H9 (cell line): ENCODE results near the gene ARHGEF12. TPM values are rescaled to one million over a fixed set of nuclear protein-coding genes. Genes with fewer than 3 reads are reported as not detected.
"Not testable (repeated sequence)": the region's sequence is repeated elsewhere in the genome, so short reads cannot be mapped to it uniquely, and the experiment has no call there.

ENCODE experiments used
- DNase-seq: peaks from one replicate; pipeline ENCODE4 v3.0.0-alpha.2; 2017
- H2AFZ ChIP-seq: one replicate; pipeline ENCODE4 v1.6.1; 2013; ENCODE audit warnings: mild to moderate bottlenecking, low read length, control low read depth, moderate library complexity
- H2AK5ac ChIP-seq: 2 replicates; pipeline ENCODE4 v1.6.1; 2013; ENCODE audit warnings: low read length, control low read depth, mixed read lengths; ENCODE audit not compliant: insufficient read length
- H2BK120ac ChIP-seq: one replicate; pipeline ENCODE4 v1.6.1; 2013; ENCODE audit warnings: low read depth, mild to moderate bottlenecking, low read length, control low read depth, inconsistent platforms; ENCODE audit not compliant: poor library complexity, severe bottlenecking
- H2BK12ac ChIP-seq: 2 replicates; pipeline ENCODE4 v1.6.1; 2013; ENCODE audit warnings: low read length, control low read depth, mixed read lengths, low read depth; ENCODE audit not compliant: insufficient read length
- H2BK15ac ChIP-seq: 2 replicates; pipeline ENCODE4 v1.6.1; 2013; ENCODE audit warnings: low read depth, low read length, control low read depth
- H2BK20ac ChIP-seq: one replicate; pipeline ENCODE4 v1.6.1; 2013; ENCODE audit warnings: low read depth, mild to moderate bottlenecking, low read length, control low read depth, inconsistent platforms; ENCODE audit not compliant: poor library complexity, severe bottlenecking
- H2BK5ac ChIP-seq: 2 replicates; pipeline ENCODE4 v1.6.1; 2013; ENCODE audit warnings: low read length, control low read depth, mixed read lengths; ENCODE audit not compliant: insufficient read length
- H3K14ac ChIP-seq: 2 replicates; pipeline ENCODE4 v1.6.1; 2013; ENCODE audit warnings: low read length, control low read depth; ENCODE audit not compliant: insufficient read depth
- H3K18ac ChIP-seq: 2 replicates; pipeline ENCODE4 v1.6.1; 2013; ENCODE audit warnings: low read depth, mild to moderate bottlenecking, mixed read lengths, low read length, control low read depth; ENCODE audit not compliant: insufficient read length
- H3K23ac ChIP-seq: 2 replicates; pipeline ENCODE4 v1.6.1; 2013; ENCODE audit warnings: low read length, control low read depth, mixed read lengths, low read depth; ENCODE audit not compliant: insufficient read length
- H3K23me2 ChIP-seq: 2 replicates; pipeline ENCODE4 v1.6.1; 2013; ENCODE audit warnings: low read depth, mild to moderate bottlenecking, mixed read lengths, low read length, control low read depth; ENCODE audit not compliant: insufficient read length, poor library complexity, severe bottlenecking
- H3K27ac ChIP-seq: 2 replicates; pipeline ENCODE4 v1.5.1; 2013; ENCODE audit warnings: low read length, control low read depth, mixed read lengths, low read depth; ENCODE audit not compliant: insufficient read length
- H3K27me3 ChIP-seq: 2 replicates; pipeline ENCODE4 v1.6.1; 2013; ENCODE audit warnings: low read length, control low read depth, inconsistent platforms; ENCODE audit not compliant: insufficient read depth
- H3K4ac ChIP-seq: 2 replicates; pipeline ENCODE4 v1.6.1; 2013; ENCODE audit warnings: low read depth, mild to moderate bottlenecking, control low read depth, inconsistent platforms, low read length, moderate library complexity
- H3K4me1 ChIP-seq: 2 replicates; pipeline ENCODE4 v1.6.1; 2013; ENCODE audit warnings: low read length, control low read depth, inconsistent platforms; ENCODE audit not compliant: insufficient read depth
- H3K4me2 ChIP-seq: 2 replicates; pipeline ENCODE4 v1.6.1; 2013; ENCODE audit warnings: low read length, control low read depth, mixed read lengths; ENCODE audit not compliant: insufficient read length, insufficient read depth
- H3K56ac ChIP-seq: 2 replicates; pipeline ENCODE4 v1.6.1; 2013; ENCODE audit warnings: low read depth, mild to moderate bottlenecking, mixed read lengths, low read length, control low read depth; ENCODE audit not compliant: insufficient read length
- H3K79me1 ChIP-seq: 2 replicates; pipeline ENCODE4 v1.6.1; 2013; ENCODE audit warnings: low read depth, mild to moderate bottlenecking, moderate library complexity, low read length, control low read depth, inconsistent platforms; ENCODE audit not compliant: insufficient read depth, poor library complexity, severe bottlenecking
- H3K79me2 ChIP-seq: 2 replicates; pipeline ENCODE4 v1.6.1; 2013; ENCODE audit warnings: low read length, control low read depth, inconsistent platforms; ENCODE audit not compliant: insufficient read depth
- H3K9ac ChIP-seq: 2 replicates; pipeline ENCODE4 v1.6.1; 2013; ENCODE audit warnings: low read length, control low read depth, mixed read lengths; ENCODE audit not compliant: insufficient read length; ENCODE audit errors: extremely low read depth
- H3K9me3 ChIP-seq: one replicate; pipeline ENCODE4 v1.6.1; 2013; ENCODE audit warnings: low read depth, low read length, inconsistent platforms; ENCODE audit not compliant: control insufficient read depth
- H3T11ph ChIP-seq: one replicate; pipeline ENCODE4 v1.6.1; 2013; ENCODE audit warnings: mild to moderate bottlenecking, low read length, control low read depth, inconsistent platforms
- H4K20me1 ChIP-seq: one replicate; pipeline ENCODE4 v1.6.1; 2013; ENCODE audit not compliant: control insufficient read depth, insufficient read length, insufficient read depth
- H4K5ac ChIP-seq: 2 replicates; pipeline ENCODE4 v1.6.1; 2013; ENCODE audit warnings: low read depth, mild to moderate bottlenecking, mixed read lengths, low read length, control low read depth; ENCODE audit not compliant: insufficient read length
- H4K8ac ChIP-seq: replicated peaks from 2 replicates; pipeline ENCODE4 v1.6.1; 2013; ENCODE audit warnings: low read length, control low read depth, mixed read lengths, low read depth; ENCODE audit not compliant: insufficient read length
- H4K91ac ChIP-seq: 2 replicates; pipeline ENCODE4 v1.6.1; 2013; ENCODE audit warnings: low read depth, mild to moderate bottlenecking, moderate library complexity, mixed read lengths, low read length, control low read depth; ENCODE audit not compliant: insufficient read length
- H3K27ac Mint-ChIP-seq, 3 experiments: 2 replicates in 2 of 3; 3 replicates in 1 of 3; pipeline ENCODE4 v1.8.0; 2020 to 2021; ENCODE audit warnings: mixed read lengths in 3 of 3, mild to moderate bottlenecking in 1 of 3, moderate library complexity in 1 of 3
- H3K27me3 Mint-ChIP-seq: 2 replicates; pipeline ENCODE4 v1.8.0; 2021; ENCODE audit warnings: low read depth, mild to moderate bottlenecking, moderate library complexity, mixed read lengths
- H3K36me3 Mint-ChIP-seq, 3 experiments: 2 replicates in 2 of 3; 3 replicates in 1 of 3; pipeline ENCODE4 v1.8.0; 2020 to 2021; ENCODE audit warnings: low read depth in 3 of 3, mixed read lengths in 3 of 3; ENCODE audit not compliant: insufficient read depth in 1 of 3
- H3K4me1 Mint-ChIP-seq, 2 experiments: 2 replicates each; pipeline ENCODE4 v1.8.0; 2020; ENCODE audit warnings: mixed read lengths in 2 of 2
- H3K4me3 Mint-ChIP-seq, 2 experiments: 2 replicates in 1 of 2; 3 replicates in 1 of 2; pipeline ENCODE4 v1.8.0; 2020 to 2021; ENCODE audit warnings: mild to moderate bottlenecking in 2 of 2, mixed read lengths in 2 of 2, moderate library complexity in 1 of 2
- H3K9me3 Mint-ChIP-seq, 2 experiments: 2 replicates in 1 of 2; 3 replicates in 1 of 2; pipeline ENCODE4 v1.8.0; 2020; ENCODE audit warnings: mild to moderate bottlenecking in 2 of 2, mixed read lengths in 2 of 2, moderate library complexity in 1 of 2
- CTCF ChIP-seq: fragments of 200-600 bp; sonication (generic); conservative IDR thresholded peaks from 3 replicates; pipeline ENCODE4 v1.8.0; 2021; ENCODE audit warnings: antibody characterized with exemption, mild to moderate bottlenecking
- WGBS: extraction: QIAGEN DNeasy Blood & Tissue Kit; methylation state at CpG from one replicate; pipeline ENCODE4 v1.1.7; 2013; ENCODE audit warnings: missing lambda C conversion rate, low lambda C conversion rate, mixed read lengths; ENCODE audit not compliant: insufficient read length; ENCODE audit errors: extremely low coverage; 5-methylcytosine and 5-hydroxymethylcytosine counted together
- total RNA-seq: library from RNA; stranded (reverse); gene quantifications from 2 replicates; pipeline ENCODE4 v1.2.1, GENCODE V29; 2021

Gene ARHGEF12
- total RNA-seq, 1 experiment from 2014 or later, result 27.0 TPM

GRCh38 chr11:120501976-120502755 is 166.0 kb downstream of the ARHGEF12 start:
- H2AFZ ChIP-seq, result no peak overlapping the region
- no peak overlapping the region for H2BK120ac ChIP-seq
- no peaks in the 10 kb centered on the region for H3K27me3 ChIP-seq
- no peaks in the 10 kb centered on the region for H3K79me2 ChIP-seq
- no peak for TF ChIP-seq CTCF
- no peaks in the 10 kb centered on the region for H3K23me2 ChIP-seq
- no peak for DNase-seq
- Mint-ChIP-seq H3K27me3 (no peaks in the 10 kb centered on the region; the same call in none of the 2 replicates), H3K27ac (peak overlapping the region in 2 of 3 experiments; percentile 25 to 71; a peak in 3 of 7 replicates), H3K36me3 (no peaks in the 10 kb centered on the region), H3K9me3 (no peaks in the 10 kb centered on the region), H3K4me3 (no peak overlapping the region; a peak in 1 of 5 replicates), H3K4me1 (peaks cover 38 to 58% of the 10 kb centered on the region in 2 experiments)
- H3K4me2 ChIP-seq, result no peak overlapping the region
- no peaks in the 10 kb centered on the region for H3K9me3 ChIP-seq
- peaks cover 9% of the 10 kb centered on the region; the same call in 1 of the 2 replicates for H3K4me1 ChIP-seq
- H2BK20ac ChIP-seq, result no peak overlapping the region
- no peak overlapping the region for H3K14ac ChIP-seq
- no peak overlapping the region for H3K27ac ChIP-seq
- no peak overlapping the region for H2AK5ac ChIP-seq
- no peak overlapping the region for H3K9ac ChIP-seq
- H4K20me1 ChIP-seq, result no peaks in the 10 kb centered on the region
- no peak overlapping the region for H4K91ac ChIP-seq
- no peak overlapping the region for H4K8ac ChIP-seq
- no peaks in the 10 kb centered on the region for H3K79me1 ChIP-seq
- H2BK12ac ChIP-seq, result no peak overlapping the region
- H3K18ac ChIP-seq, result no peak overlapping the region
- no peak overlapping the region for H4K5ac ChIP-seq
- H2BK15ac ChIP-seq, result no peak overlapping the region
- H3K4ac ChIP-seq, result no peak overlapping the region
- WGBS, result no CpG with 5 or more reads among the region's 5 CpGs
- no peak overlapping the region for H3K23ac ChIP-seq
- H3T11ph ChIP-seq, result no peak overlapping the region
- H3K56ac ChIP-seq, result no peak overlapping the region
- H2BK5ac ChIP-seq, result no peak overlapping the region

DNA sequence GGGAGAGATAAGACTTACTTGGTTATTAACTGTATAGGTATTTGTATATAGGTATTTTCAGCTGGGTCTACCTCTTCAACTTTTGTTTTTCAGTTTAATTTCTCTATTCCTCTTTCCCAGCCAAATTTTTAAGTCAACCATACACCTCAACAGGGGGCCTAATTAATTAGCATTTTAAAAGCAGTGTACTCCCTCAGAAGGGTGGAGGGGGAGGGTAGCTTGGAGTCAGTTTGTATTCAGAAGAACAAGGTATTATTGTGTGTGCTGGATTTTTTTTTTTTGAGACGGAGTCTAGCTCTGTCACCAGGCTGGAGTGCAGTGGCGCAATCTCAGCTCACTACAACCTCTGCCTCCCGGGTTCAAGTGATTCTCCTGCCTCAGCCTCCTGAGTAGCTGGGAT is 167.3 kb downstream of the ARHGEF12 start:
- H3K23me2 ChIP-seq, H3K79me1 ChIP-seq, H4K91ac ChIP-seq, H3K23ac ChIP-seq, H3K27ac ChIP-seq, H3K27me3 Mint-ChIP-seq, H4K5ac ChIP-seq, H3K9me3 Mint-ChIP-seq, H2BK120ac ChIP-seq, DNase-seq, H3T11ph ChIP-seq, H3K18ac ChIP-seq, H3K4ac ChIP-seq, H3K9ac ChIP-seq, H2BK20ac ChIP-seq, H2BK5ac ChIP-seq, H2BK12ac ChIP-seq, H3K27me3 ChIP-seq, H4K8ac ChIP-seq, H3K4me1 ChIP-seq, H2AFZ ChIP-seq, H2BK15ac ChIP-seq, H3K79me2 ChIP-seq, H3K9me3 ChIP-seq, H2AK5ac ChIP-seq, H3K36me3 Mint-ChIP-seq, H4K20me1 ChIP-seq, H3K14ac ChIP-seq, H3K56ac ChIP-seq: not testable (repeated sequence)
- Mint-ChIP-seq H3K4me1 (peaks cover 38 to 52% of the 10 kb centered on the region in 2 experiments), H3K27ac (peak overlapping the region in 2 of 3 experiments; percentile 33 to 71; a peak in 5 of 7 replicates), H3K4me3 (peak overlapping the region in 1 of 2 experiments; percentile 70; a peak in 3 of 5 replicates)
- WGBS, result no CpG with 5 or more reads among the region's 3 CpGs
- H3K4me2 ChIP-seq, result peak overlapping the region; percentile 17
